ENCODE results near the gene SENP3.

SENP3 gene

GRCh38 chr17:7577327-7578199, 15.8 kb downstream of the SENP3 start:
- no peak for DNase-seq

- DNase-seq = peak; percentile 95 to 100
Measured at GRCh38 chr17:7579001-7579833, 17.5 kb downstream of the SENP3 start, which contains the start of gene CD68. CD68 (plus strand) TSS chr17:7579638; CDS start chr17:7579678, 40 bp downstream.

GRCh38 chr17:7579834-7580603, 18.3 kb downstream of the SENP3 start:
- DNase-seq = peak; percentile 34 to 36

GRCh38 chr17:7580604-7581575, 19.2 kb downstream of the SENP3 start:
- DNase-seq = peak; percentile 16 to 50

- DNase-seq = no peak
Measured at GRCh38 chr17:7582396-7583252, 20.9 kb downstream of the SENP3 start.

DNA sequence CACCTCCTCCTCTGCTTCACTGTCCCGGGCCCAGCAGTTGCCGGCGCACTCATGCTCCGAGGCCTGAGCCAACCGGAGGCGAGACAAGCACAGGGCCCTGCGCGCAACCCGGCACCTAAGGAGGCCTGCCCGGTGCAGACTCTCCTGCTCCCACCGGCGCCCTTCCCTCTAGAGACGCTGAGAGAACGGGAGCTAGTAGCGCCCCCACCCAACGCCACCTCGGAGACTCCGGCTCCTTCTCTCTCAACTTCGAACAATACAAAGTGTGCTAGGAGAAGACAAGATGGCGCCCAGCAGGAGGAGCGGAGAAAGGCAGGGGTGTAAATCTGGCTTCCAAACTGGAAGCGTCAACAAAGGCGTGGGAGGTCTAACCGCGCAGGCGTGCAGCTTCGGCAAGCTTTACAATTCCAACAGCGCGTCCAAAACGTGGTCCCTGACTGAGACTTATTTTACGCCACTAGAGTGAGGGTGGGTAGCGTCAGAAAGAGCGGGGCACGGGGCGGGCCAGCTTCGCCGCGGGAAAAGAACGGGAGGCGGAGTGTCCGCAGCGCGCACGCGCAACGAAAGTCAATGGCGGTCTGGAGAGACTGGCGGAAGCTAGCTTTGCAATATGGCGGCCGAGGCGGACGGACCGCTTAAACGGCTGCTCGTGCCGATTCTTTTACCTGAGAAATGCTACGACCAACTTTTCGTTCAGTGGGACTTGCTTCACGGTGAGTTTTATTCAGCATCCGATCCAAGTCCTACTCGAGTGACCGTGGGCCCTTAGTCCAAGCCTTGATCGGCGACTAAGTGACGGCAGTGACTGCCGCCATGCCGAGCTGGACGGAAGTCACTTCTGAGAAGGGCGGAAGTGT, 21.8 kb downstream of the SENP3 start, which contains the start of gene MPDU1:
MPDU1 (plus strand) TSS at position 600 of the 857 bp plus-strand sequence; CDS start at position 611, 11 bp downstream.
- peak; percentile 97 for DNase-seq

DNA sequence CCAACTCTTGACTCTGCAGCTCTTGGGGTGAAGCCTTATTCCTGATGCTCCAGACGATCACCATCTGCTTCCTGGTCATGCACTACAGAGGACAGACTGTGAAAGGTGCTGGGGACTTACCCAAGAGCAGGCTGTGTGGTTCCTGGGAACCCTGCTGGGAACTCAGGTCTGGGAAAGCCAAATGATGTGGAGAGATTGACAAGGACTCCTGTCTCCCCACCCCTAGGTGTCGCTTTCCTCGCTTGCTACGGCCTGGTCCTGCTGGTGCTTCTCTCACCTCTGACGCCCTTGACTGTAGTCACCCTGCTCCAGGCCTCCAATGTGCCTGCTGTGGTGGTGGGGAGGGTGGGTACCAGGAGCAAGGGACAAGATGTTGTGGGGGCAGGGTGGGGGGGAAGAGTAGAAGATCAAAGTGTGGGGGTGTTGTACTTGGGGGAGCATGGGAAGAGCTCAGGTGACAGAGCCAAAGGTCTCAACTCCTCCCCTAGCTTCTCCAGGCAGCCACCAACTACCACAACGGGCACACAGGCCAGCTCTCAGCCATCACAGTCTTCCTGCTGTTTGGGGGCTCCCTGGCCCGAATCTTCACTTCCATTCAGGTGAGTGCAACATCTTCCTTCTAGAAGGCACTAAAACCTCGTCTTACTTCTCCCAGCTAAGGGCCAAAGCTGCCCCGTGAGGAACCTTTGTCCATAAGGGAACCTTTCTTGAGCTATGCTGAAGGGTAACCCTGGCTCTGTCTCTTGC, 25.1 kb downstream of the SENP3 start:
- no peak for DNase-seq

GRCh38 chr17:7587420-7588151, 25.9 kb downstream of the SENP3 start:
- DNase-seq = no peak

GRCh38 chr17:7588553-7589203, 27.0 kb downstream of the SENP3 start:
- no peak for DNase-seq

- DNase-seq = peak; percentile 62 to 84
Measured at GRCh38 chr17:7589204-7589868, 27.6 kb downstream of the SENP3 start.

DNA sequence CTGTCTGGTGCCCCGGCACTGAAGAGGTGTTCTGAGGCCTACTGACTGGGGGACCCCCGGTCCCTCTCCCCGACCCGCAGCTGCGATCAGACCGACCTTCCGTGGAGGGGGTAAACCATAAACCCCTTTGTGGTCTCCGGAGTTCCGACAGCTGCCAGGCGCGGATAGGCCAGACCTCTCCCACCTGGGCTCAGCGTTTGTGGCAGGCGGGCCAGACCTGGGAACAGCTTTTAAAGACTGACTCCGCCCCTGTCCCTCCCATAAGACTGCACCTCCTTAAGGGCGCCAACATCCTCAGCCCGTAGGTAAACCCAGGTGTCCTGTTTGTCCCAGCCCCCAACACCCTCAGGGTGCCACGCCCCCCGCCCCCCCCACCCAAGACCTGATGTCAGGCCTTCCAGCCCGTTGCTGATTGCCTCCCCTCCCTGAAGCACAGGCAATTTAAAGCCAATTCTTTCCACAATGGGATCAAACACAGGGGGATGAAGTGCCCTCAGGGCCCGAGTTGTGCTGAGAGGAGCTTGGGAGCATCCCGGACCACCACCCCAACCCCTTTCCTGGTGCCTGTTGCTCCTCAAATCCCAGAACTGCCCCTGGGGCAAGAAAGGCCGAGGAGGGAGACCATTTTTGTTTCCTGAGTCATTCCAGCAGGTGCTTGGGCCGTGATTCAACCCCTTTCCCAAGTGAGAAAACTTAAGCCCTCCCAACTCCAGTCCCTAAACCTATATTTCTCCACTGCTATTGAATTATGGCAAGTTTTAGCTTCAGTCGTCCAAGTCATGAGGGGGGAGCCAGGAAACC, 28.4 kb downstream of the SENP3 start, which contains the start of gene SOX15:
SOX15 (minus strand) TSS at position 204 of the 801 bp plus-strand sequence. CDS start 418 bp downstream, outside the sequence.
- DNase-seq = no peak

GRCh38 chr17:7590743-7591142, 29.0 kb downstream of the SENP3 start:
- DNase-seq = no peak

- no peak for DNase-seq
Measured at GRCh38 chr17:7591596-7591995, 29.9 kb downstream of the SENP3 start.

GRCh38 chr17:7592422-7593021, 30.8 kb downstream of the SENP3 start:
- no peak for DNase-seq

DNA sequence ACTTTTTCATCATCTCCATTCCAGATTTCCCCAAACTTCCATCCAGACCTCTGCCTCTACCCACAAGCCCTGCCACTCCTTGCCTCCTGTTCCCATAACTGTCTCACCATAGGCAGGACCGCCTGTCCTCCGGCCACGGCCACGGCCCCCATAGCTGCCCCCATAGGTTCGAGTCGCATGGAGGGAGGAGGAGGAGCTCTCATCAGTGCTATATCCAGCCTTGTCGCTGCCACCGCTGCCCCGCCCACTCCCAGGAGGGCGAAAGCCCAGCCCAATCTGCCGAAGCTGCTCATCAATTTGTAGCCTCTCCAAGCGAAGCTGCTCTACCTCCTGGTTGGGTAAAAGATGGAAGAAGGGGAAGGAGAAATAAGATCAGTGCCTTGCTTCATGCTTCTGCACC, 31.6 kb downstream of the SENP3 start:
- DNase-seq = no peak

All from inflammatory macrophage treated with lipopolysaccharide for 1 hour (primary cell).